GM10847 (cell line): ENCODE results near the gene UBA3.

Experiments used
- POLR2A ChIP-seq: IDR thresholded peaks from 2 replicates; pipeline ENCODE4 v1.6.1; 2011; ENCODE audit not compliant: insufficient read length; ENCODE audit errors: extremely low read depth

UBA3 gene

DNA sequence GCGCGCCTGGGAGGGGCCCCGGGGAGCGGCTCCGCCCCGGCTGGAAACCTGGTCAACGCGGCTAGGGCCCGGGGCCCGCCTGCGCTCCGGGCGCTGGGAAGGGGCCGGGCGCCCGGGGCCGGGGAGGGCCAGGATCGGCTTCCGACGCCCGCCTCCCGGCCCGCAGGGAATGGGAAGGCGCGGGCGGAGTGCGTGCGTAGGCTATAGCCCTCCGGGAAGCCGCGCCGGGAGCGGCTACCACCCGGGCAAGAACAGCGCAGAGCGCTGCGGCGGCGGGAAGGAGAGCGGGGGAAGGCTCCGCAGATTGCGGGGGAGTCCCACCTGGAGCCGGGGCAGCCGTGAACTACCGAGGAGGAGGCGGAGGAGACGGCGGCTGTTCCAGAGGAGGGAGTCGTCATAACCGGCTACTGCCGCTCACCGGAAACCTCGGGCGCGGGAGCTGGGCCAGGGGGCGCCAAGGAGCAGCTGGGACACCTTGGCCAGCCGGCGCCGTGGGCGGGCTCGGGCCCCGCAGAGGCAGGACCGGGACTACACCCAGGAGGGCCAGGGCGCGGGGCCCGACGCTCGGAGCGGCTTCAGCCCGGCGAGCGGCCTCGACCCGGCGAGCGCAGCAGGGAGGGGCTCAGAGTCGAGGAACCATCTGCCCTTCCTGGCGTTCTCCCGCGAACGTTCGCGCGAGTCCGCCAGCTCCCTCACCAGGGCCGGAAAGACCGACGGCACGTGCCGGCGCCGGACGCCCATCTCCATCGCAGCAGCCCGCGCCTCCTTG, 66.7 kb downstream of the UBA3 start, which contains the start of gene EOGT:
Gene EOGT, minus strand, starts transcription at position 432 of the 769 bp plus-strand sequence. CDS start 3,838 bp downstream, outside the sequence.
- TF ChIP-seq POLR2A: peak; percentile 57

DNA sequence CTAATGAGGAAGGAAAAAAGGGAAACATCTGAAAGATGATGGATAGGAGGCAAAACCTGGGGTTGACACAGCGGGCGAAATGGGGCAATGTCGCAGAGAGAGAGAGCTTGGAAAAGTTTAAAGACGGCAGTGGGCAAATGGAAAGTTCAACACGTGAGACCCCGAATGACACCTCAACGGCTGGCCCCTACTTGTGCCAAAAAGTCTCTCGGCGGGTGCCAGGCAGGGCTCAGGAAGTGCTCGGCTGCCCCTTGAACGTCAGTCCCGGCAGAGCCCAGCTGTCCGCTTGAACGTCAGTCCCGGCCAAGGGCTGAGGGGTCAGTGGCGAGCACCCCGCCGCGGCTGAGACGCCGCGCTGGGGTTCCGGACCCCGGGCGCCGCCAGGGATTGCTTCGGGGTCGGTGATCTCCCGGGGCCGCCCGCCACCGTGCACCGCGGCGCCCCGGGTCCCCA, 67.3 kb downstream of the UBA3 start:
- no peak for TF ChIP-seq POLR2A

DNA sequence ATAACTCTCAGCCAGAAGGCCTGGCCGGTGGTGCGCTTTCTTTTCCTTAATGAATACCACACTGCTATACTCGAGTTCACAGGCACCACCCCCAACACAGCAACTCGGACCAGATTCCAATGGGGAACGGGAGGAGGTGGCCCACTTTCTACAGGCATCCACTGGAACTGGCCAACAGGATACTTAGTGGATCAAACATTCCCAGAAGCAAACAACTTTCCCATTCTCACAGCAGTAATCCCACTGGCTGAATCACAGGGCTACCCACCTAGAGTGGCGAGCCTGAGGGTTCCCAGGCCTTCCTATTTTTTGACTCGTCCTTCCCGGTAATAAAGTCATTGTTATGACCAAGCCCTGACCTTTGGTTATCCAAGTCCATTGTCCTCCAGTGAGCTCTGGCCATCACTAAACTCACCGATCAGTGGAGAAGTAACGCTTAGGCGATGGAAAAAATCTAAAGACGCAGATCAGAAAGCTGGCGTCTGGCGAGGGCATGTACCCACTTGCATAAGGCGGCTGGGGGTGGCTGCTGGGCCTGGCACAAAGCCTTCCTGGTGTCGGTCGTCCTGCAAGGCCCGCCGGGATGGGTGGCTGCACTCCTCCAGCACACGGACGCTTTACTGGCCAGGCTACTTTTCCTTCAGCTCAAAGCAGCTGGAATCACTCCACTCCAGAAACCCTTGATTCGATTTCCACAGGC, 67.9 kb downstream of the UBA3 start:
- TF ChIP-seq POLR2A: no peak

DNA sequence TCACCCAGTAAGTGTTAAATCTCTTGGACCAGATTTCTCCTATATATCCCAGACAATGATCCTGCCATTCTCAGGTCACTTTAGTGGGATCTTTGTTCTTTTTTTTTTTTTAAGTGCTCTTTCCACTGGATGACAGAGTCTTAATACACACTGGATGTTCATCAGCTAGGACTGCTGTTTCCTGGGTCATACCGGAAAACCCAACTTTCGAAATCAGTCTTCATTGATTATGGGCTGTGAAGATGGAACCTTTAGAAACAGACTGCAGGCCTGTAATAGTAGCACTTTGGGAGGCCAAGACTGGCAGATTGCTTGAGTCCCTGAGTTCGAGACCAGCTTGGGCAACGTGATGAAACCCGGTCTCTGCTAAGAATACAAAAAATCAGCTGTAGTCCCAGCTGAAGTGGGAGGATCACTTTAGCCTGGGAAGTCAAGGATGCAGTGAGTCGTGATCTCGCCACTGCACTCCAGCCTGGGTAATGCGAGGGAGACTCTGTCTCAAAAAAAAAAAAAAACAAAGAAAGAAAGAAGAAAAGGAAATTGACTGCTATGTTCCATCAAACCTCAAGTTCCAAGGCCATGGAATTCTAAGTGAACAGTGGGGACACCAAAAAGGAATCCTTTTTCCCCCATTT, 69.0 kb downstream of the UBA3 start:
- no peak for TF ChIP-seq POLR2A

DNA sequence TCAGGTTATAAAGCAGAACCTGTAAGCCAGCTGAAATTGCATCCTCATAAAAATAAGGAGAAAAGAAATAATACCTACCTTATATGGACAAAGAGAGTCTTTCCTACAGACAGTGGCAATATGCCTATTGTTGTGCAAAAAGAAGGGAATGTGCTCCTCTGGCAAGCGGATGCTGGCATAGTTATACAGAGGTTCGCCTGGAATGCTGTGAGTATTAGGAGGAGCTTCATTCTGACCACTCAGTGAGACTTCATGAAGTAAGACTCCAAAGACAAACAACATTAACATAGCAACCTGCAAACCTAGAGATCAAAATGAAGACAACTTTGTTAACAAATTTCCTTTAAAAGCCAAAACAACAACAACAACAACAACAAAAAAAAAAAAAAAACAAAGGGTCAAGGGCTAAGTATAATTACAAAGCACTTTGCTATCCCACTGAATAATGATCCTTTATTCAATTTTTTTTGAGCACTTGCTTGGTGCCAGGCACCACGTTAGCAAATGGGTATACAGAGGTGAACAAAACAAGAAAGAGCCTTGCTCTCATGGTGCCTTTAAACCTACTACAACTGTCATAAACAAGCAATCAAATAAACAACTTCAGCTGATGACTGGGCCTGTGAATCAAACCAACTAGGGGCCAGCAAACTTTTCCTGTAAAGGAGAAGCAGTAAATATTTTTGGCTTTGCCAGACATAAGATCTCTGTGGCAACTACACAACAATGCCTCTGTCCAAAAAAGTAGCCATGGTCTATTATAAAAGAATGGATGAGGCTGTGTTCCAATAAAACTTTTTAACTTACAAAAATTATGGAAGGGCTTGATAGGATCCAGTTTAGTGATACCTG, 70.4 kb downstream of the UBA3 start:
- no peak for TF ChIP-seq POLR2A

DNA sequence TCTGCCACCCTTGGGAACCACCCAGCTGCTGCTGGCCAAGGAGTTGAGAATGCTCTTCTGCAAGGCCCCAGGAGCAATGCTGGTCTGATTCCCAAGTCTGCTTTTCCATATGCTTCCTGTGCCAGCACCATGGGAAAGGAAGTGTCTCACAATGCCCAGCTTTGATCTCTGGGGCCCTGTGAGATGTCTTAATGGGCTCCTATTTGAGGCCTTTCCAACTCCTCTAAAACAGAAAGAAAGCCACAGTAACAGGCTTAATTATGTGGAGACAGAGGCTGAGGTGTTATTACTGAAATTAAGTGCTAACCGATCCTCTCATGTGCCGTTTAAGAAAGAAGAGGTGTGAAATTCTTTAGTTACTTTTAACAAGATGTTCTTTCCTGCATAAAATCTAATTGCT, 71.2 kb downstream of the UBA3 start:
- no peak for TF ChIP-seq POLR2A

DNA sequence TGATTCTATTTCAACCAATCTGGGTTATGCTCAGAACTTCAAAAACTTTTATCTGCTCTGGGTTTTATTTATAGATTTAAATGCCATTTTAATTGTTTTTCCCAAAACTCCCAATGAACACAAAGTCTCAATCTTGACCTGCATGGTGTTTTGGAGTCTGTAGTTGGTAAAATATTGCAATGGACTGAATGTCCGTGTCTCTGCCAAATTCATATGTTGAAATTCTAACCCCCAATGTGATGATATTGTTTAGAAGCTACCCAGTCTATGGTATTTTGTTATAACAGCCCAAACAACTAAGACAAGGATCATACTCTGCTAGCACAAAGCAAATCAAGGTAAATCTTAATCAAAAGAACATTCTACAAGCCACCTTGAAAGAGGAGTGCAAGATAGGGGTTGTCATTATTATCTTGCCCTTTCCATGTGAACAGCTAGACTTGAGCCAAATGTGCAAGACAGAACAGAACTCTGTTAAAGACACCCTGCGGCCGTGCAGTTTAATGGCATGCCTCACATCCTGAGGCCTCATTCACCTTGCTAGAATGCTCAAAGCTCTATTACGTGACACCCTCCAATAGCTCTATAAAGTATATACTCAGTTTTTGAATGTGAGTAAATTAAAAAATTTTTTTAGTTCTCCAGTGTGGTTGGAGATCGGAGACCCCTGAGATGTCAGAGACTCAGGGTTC, 74.2 kb downstream of the UBA3 start:
- no peak for TF ChIP-seq POLR2A

DNA sequence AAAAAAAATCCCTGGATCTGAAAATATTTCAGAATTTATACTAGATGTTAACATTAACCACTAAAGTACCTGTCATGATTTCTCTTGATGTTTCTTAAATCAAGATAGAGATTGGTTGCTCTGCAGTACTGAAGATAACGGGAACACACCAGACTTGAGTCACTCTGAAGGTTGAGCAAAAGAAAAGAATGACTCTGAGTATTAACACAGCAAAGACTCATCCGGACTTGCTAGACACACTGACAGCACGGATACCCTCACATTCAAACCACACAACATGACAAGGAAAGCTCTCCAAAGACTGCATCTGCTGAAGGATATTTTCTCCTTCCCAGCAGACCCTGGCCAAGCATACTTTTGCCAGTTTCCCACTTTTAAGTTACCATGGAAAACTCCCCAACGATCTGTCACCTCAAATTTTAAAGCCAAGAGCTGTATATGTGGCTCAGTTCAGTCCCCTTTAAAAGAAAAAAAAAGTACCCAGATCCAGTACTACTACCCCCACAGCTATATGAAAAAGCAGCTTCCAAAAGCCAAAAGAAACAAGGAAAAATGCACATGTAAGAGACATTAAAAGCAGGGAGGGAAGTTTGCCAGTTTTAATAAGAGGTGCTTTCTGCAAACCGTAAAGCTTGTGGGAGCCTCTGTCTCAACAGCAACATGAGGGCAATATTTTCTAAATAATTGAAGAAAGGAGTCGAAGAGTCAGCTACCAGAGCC, 74.9 kb downstream of the UBA3 start:
- no peak for TF ChIP-seq POLR2A
